RWPE1 (cell line): ENCODE measurements around the gene STRN.
"Not testable (repeated sequence)": the region's sequence is repeated elsewhere in the genome, so short reads cannot be mapped to it uniquely, and the experiment has no call there.

Experiments used
- CTCF ChIA-PET: fragments of 350-600 bp; sonication (Branson Sonifier 250); formaldehyde crosslinking; extraction: SDS; loops from one replicate; lab custom pipeline; 2021; lab: Yijun Ruan, JAX
- POLR2A ChIA-PET: fragments of 400-600 bp; formaldehyde crosslinking; extraction: SDS; loops from one replicate; lab custom pipeline; 2020; ENCODE audit warnings: antibody characterized with exemption; ENCODE audit not compliant: low non-redundant PET; lab: Yijun Ruan, JAX
- DNase-seq: peaks from one replicate; pipeline ENCODE4 v3.0.0; 2012; ENCODE audit warnings: low spot score
- H3K27ac ChIP-seq: fragments of 450-650 bp; 2 replicates; pipeline ENCODE4 v1.5.1; 2017
- TF ChIP-seq, protein P1 (sequence below): fragments of 450-650 bp; conservative IDR thresholded peaks from 2 replicates; pipeline ENCODE4 v1.5.1; 2017; ENCODE audit warnings: low read depth, mild to moderate bottlenecking

Gene STRN

DNA sequence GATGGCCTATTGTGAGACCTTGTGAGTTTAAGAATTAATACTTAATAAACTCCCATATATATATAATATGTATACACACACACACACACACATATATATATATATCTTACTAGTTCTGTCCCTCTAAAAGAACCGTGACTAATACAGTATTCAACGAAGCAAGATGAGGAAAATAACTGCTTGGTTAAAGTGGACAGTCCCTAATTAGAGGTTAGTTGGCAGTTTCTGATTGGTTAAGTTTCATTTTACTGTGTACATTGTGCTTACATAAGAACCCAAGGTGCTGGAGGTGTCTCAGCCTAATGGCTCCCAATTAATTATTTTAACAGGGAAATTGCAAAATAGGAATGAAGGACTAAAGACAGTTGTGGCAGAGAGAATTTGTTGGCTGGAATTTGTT is 132.1 kb downstream of the STRN start:
- no peak for DNase-seq
- TF ChIP-seq, protein P1, sequence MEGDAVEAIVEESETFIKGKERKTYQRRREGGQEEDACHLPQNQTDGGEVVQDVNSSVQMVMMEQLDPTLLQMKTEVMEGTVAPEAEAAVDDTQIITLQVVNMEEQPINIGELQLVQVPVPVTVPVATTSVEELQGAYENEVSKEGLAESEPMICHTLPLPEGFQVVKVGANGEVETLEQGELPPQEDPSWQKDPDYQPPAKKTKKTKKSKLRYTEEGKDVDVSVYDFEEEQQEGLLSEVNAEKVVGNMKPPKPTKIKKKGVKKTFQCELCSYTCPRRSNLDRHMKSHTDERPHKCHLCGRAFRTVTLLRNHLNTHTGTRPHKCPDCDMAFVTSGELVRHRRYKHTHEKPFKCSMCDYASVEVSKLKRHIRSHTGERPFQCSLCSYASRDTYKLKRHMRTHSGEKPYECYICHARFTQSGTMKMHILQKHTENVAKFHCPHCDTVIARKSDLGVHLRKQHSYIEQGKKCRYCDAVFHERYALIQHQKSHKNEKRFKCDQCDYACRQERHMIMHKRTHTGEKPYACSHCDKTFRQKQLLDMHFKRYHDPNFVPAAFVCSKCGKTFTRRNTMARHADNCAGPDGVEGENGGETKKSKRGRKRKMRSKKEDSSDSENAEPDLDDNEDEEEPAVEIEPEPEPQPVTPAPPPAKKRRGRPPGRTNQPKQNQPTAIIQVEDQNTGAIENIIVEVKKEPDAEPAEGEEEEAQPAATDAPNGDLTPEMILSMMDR: no peak
- ChIA-PET POLR2A (no interaction called here), CTCF (no interaction called here)
- H3K27ac ChIP-seq: no peak overlapping the region

DNA sequence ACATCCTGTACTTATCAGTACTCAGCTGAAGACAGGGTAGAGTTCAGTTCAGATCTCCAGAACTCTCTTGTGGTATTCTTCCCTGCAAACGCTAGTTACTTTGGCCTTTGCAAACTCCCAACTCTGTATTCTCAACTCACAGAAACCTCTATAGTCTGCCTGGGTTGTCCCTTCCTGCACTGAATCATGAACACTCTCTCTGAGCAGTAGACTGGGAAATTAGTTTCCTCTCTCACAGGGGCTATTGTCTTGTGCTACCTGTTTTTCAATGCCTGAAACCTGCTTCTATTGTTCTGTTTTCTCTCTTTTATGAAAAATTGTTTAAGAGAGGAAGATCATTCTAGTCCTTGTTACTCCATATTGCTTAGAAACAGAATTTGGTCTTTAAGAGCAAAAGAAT is 135.2 kb downstream of the STRN start:
- ChIA-PET POLR2A (no interaction called here), CTCF (interaction anchor here (0.6 kb wide), 1 partner anchor 88 kb away, joined by 4 read pairs; no protein-coding TSS in a partner anchor)
- DNase-seq: no peak
- TF ChIP-seq, protein P1: no peak
- H3K27ac ChIP-seq: no peak overlapping the region

DNA sequence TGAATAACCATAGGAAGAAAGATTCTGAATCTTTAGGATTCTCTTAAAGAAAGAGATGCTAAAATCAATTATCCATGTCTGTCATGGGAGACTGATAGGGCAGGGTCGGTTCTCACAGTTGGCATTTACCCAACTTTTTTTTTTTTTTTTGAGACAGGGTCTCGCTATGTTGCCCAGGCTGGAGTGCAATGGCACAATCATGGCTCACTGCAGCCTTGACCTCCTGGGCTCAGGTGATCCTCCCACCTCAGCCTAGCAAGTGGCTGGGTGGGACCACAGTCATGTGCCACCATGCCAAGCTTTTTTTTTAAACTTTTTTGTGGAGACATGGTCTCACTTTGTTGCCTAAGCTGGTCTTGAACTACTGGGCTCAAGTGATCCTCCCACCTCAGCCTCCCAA is 141.7 kb downstream of the STRN start:
- H3K27ac ChIP-seq, CTCF ChIA-PET, POLR2A ChIA-PET, DNase-seq: not testable (repeated sequence)

DNA sequence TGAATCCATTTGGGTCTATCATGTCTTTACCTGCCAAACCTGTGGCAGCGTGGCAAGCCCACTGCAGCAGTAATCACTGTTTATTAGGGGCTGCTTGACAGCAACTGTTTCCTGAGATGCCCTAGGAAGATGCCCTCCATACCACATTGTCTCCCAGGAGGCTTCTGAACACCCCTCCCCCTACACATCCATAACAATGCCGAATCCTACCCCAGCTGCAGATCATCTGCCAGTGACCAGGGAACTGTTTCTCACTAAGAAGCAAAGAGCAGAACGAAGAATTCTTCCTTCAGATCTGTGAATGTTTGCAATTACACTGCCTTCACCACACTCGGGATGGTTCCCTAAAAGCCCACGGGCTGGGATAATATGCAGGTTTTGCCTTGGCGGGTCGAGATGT is 142.1 kb downstream of the STRN start:
- ChIA-PET CTCF (no interaction called here), POLR2A (no interaction called here)
- no peak for DNase-seq
- no peak overlapping the region for H3K27ac ChIP-seq
- TF ChIP-seq, protein P1: no peak

DNA sequence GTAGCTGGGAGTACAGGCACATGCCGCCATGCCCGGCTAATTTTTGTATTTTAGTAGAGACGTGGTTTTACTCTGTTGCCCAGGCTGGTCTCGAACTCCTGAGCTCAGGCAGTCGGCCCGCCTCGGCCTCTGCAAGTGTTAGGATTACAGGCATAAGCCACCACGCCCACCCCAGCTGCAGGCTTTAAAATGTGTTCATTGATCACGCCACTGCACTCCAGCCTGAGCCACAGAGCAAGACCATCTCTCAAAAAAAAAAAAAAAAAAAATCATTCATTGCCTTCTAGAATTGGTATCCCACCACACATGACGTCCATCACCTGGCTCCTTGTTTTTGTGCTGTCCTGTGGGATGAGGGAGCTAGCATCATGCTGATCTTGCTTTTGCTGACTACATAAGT is 142.5 kb downstream of the STRN start:
- ChIA-PET POLR2A (no interaction called here), CTCF (no interaction called here)
- TF ChIP-seq, protein P1: no peak
- DNase-seq: no peak
- no peak overlapping the region for H3K27ac ChIP-seq

DNA sequence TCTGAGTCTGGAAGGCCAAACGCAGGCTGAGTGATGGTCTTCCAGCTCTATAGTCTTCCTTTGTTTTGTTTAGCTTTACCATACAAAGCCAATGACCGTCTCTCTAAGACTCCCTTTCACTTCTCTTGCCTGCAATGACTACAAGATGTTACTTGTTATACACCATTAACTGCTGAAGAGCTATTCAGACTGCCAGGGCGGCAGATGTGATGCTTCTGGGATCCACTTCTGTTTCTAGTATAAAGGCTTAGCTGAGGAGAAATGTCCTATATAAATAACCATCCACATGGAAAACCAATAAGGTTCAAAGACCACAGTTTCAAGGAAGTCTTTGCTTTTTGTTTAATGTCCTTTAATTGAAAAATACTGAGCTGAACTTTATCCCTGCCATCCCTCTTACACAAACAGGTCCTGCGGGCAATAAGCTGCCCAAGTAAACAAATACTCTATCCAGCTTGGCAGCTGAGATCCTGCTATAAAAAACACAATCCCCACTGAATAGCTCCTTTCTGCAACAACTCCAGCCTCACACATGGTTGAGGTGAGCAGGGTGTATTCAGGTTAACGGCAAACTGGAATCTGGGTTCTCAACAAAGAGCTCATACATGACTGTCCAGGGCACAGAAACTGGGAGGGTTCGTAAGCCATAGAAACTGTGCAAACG is 145.3 kb downstream of the STRN start:
- DNase-seq: no peak
- TF ChIP-seq, protein P1: no peak
- CTCF ChIA-PET: interaction anchor here (0.6 to 1.2 kb wide), 2 partner anchors 28 to 36 kb away, joined by 4 to 11 read pairs; no protein-coding TSS in a partner anchor
- no peak overlapping the region for H3K27ac ChIP-seq
- POLR2A ChIA-PET: no interaction called here

DNA sequence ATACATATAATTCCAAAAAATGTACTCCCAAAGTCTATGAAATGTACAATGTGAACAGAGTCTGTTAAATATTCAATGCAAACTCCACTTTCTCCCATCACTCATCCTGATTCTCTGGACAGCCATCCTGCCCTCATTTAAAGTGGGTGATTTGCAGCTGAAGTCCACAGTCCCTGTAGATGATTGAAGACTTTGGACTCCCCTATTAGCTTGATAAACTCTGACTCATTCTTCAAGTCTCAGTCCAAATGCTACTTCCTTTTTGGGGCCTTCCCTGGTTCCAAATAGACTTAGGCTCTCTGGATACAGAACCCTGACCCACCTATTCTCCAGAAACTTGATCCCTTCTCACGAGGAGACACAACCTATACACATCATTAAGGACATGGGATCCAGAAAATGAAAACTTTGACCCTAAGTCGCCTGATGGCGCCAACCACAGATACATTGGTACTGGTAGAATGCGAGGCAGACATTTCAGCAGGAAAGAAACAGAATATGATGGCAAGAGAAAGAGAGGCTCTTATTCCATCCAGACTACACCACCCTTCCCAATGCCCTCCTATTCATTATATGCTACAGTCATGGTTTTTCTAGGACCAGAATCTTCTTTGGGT is 147.1 kb downstream of the STRN start:
- POLR2A ChIA-PET: no interaction called here
- TF ChIP-seq, protein P1: no peak
- no peak overlapping the region for H3K27ac ChIP-seq
- DNase-seq: no peak
- CTCF ChIA-PET: interaction anchor here (0.6 kb wide), 1 partner anchor 34 kb away, joined by 4 read pairs; no protein-coding TSS in a partner anchor
